CMK (cell line): ENCODE measurements around the gene RAB6D.
"Not testable (repeated sequence)": the region's sequence is repeated elsewhere in the genome, so short reads cannot be mapped to it uniquely, and the experiment has no call there.

Source experiments
- DNase-seq: peaks from one replicate; pipeline ENCODE4 v3.0.0-alpha.2; 2010; ENCODE audit warnings: low read depth

RAB6D gene

DNA sequence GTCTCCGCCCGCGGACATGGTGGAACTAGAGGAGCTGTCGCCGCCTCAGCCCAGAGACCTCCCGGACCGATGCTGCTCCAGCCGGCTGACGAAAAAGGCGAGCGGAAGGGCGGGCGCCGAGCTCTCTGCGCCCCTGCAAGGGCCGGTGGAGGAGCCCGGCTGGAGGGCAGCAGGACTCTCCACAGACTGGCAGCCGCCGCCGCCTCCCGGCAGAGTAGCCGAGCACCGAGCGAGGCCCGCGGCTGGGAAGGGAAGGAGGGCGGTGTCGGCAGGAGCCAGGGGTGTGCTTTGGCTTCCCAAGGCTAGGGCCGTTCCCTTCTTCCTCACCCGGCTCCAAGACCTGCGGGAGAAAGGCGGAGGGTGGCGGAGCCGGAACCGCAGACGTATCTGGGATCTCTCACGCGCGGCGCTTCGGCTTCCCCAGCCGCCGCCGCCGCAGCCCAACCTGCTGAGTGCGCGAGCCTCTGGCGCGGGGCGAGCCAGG is at the start of gene RAB6D:
Gene RAB6D (minus strand): TSS at position 466 of the 484 bp plus-strand sequence. CDS start 448 bp downstream, at position 18.
- not testable (repeated sequence) for DNase-seq

GRCh38 chr2:131413148-131413747 is 49.3 kb upstream of the RAB6D start:
- DNase-seq: peak; percentile 11

DNA sequence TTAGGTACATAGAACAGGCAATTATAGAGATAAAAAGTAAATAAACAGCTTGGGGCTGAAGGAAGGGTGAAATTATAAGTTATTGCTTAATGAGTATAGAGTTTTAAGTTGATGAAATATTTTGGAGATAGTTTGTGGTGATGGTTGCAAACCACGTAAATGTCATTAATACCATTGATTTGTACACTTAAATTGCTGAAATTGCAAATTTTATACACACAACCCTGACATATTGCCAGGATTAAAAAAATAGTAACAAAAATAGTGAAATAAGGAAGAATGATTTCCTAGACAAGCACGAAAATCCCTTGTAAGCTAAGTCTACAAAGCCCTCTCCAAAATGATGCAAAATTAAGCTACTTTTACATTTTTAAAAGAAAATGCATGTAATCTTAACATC is 46.2 kb upstream of the RAB6D start:
- no peak for DNase-seq

GRCh38 chr2:131408778-131409177 is 44.8 kb upstream of the RAB6D start:
- no peak for DNase-seq

- DNase-seq: no peak
Measured at GRCh38 chr2:131408207-131408606, 44.2 kb upstream of the RAB6D start.

DNA sequence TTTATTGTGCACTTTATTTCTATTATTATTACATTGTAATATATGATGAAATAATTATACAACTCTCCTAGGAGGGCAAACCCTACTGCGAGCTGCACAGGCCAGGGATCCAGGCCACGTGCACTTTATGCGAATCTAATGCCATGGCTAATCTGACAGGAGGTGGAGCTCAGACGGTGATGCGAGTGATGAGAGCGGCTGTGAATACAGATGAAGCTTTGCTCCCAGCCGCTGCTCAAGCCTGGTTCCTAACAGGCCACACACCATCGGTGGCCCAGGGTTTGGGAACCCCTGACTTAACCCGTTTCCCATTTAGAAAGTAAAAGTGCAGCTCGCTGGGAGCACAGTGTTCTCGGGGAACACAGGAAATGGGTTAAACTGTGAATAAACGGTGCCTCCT is 40.8 kb upstream of the RAB6D start:
- DNase-seq: no peak

DNA sequence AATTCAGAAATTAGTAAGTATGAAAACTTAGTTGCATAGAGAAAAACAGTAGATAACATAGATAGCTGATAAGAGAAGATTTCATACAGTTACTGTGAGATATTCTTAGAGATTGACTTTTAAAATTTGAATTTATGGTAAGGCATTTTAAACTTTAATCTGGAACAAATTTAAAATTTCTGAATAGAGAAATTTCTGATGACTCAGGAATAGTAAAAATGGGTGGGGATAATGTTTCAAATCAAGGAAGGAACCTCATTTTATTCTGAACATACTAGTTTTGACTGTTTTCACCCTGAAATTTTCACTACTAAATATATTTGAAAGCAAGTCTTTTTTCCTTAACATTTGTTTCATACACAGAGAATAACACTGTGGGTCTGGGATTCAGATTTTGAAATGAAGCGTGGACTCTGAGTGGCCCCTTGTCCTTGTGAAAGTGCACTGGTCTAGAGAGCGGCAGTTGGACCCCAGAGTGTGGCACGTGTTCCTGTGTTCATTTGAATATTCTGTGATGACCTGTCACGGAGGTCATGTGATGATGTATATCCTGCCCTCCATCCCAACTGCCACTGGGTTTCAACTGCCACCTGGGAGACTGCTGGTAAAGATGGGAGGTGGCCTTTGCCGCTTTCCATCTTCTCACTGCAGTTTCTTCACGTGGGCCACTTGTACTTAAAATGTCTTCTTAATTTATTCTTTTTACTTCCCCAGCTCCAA is 38.5 kb upstream of the RAB6D start:
- no peak for DNase-seq

DNA sequence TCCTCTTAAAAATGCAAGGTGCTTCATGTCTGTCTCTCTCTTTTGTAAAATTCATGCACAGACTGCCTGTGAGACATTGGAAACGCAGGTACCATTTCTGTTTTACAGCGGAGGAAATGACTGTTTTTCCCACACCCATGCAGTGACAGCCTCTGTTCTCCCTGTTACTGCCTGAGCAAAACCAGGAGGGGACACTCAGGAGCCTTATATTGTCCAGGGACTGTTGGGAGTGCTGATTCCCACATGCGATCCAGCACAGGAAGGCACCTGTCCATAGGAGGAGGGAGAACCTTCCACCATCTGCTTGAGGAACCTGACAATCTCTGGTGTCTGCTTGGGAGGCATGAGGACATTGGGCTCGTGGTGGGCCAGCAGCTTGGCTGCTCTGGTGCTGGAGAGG is 36.9 kb upstream of the RAB6D start:
- DNase-seq: no peak

DNA sequence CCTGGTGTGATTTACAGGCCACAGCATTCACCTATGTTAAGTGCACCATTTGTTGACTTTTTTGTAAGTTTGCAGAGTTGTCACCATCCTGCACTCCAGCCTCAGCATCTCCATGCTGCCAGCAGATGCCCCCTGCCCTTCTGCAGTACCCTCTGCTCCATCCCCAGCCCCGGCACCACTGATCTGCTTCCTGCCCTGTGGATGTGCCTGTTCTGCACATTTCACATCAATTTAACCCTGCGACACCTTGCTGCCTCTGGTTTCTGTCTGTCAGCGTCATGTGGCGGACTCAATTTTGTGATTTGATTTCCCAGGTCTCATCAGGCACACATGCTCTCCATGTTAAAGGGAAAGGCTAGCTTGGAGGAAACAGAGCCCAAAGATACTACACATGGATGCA is 36.5 kb upstream of the RAB6D start:
- not testable (repeated sequence) for DNase-seq

GRCh38 chr2:131396209-131396608 is 32.2 kb upstream of the RAB6D start:
- DNase-seq: not testable (repeated sequence)

GRCh38 chr2:131395024-131395645 is 31.2 kb upstream of the RAB6D start:
- not testable (repeated sequence) for DNase-seq

GRCh38 chr2:131394147-131394931 is 30.4 kb upstream of the RAB6D start:
- no peak for DNase-seq

DNA sequence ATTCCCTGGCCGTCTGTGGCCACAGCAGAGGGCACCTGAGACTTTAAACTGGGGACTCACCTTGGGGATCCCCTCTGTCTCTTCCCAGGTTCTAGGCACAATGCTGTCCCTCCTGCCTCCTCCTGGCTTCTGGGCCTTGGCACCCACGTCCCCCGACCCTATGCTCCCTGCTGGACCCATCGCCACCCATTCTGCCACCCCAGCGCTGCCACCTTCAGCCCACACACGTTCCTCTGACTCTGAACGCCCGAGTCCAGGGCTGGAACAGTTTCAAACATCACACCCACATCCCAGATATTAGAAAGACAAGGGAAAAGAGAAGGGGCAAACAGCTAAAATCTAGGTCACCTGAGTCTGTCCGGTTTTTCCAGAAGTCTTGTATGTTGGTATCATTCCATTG is 28.0 kb upstream of the RAB6D start:
- DNase-seq: not testable (repeated sequence)

DNA sequence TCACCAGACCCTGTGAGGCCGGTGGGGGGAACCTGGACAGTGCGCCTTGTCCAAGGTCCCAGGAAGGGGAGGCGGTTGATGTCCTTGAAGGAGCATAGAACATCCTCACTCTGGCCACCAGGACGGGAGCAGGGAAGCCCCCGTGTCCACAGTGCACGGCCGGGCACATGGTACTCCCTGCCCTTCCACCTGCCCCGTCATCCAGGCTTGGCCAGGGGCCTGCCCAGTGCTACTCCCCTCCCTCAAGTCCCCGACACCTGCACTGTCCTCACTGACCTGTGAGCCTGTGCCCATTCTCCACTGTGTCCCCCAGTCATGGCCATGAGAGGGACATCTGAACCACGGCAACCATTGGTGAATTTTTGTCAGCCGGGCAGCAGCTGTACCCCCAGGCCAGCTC is 27.5 kb upstream of the RAB6D start:
- not testable (repeated sequence) for DNase-seq

GRCh38 chr2:131390495-131391130 is 26.6 kb upstream of the RAB6D start:
- DNase-seq: not testable (repeated sequence)

- DNase-seq: no peak
Measured at GRCh38 chr2:131389657-131390056, 25.7 kb upstream of the RAB6D start.

DNA sequence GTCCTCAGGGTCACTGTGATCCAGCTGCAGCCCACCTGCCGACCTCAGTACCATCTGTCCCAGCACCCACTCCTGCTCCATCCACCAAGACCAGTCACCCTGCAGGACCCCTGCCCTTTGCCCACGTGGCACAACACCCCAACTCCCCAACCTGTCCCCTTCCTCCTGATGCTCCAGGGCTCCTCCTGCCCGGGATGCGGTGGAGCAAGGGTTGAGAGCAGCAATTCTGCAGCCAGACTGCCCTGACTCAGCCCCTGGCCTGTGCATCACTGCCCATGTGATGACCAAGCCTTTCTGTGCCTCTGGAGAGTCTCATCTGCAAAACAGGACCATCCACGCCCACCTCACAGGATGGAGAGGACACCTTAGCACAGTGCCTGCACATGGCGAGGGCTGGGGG is 24.9 kb upstream of the RAB6D start:
- not testable (repeated sequence) for DNase-seq

DNA sequence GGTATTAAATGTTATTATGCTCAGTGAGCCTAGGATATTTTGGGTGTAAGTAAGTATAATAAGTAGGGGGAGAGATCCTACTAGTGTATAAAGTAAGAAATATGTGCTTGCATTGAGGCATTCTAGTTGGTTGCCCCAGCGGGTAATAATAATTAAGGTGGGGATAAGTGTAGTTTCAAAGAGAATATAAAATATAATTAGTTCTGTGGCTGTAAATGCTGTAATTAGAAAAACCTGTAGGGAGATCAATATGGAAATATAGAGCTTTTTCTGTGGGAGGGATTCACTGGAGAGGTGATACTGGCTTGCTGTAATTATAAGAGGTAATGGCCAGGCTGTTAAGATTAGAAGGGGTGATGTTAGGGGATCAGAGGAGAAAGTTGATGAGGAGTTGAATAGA is 9.1 kb upstream of the RAB6D start:
- not testable (repeated sequence) for DNase-seq

DNA sequence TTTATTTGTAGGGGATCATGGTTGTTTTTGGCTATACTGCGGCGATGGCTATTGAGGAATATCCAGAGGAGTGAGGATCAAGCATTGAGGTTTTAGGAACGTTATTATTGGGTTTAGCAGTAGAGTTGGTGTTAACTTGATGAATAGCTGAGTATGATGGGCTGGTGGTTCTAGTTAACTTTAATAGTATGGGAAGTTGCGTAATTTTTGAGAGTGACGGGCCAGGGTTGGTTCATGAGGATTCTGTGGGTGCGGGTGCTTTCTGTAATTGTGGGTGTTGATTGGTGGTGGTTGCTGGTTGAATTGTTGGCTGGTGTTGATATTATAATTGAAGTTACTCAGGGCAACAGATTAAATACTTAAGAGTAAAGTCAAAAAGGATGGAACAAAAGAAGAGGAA is 6.0 kb upstream of the RAB6D start:
- DNase-seq: no peak

- DNase-seq: not testable (repeated sequence)
Measured at GRCh38 chr2:131368493-131369066, 4.6 kb upstream of the RAB6D start.

DNA sequence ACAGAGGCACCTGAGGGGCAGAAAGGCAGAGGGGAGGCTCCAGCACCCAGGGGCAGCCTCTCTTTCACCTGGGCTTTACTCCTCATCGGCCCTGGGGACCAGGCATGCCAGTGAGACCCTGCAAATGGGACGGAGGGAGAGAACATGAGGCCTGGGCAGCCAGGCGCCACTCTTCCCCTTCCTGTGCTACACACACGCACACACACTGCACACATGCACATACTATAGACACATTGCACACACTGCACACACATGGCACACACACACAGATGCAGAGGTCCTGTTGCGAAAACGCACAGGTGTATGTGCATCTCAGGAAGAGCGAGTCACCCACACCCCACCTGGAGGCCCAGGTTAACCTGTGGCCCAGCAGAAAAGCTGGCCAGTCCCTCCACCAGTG is 3.4 kb upstream of the RAB6D start:
- DNase-seq: no peak
